Bronchial epithelial cell (primary cell): ENCODE data around the gene C6orf89. TPM values are rescaled to one million over a fixed set of nuclear protein-coding genes. Genes with fewer than 3 reads are reported as not detected.

ENCODE experiments used
- DNase-seq: peaks from one replicate; pipeline ENCODE4 v3.0.0-alpha.2; 2010; ENCODE audit warnings: low read depth
- FAIRE-seq: peaks from 2 replicates; lab custom pipeline; 2011; peaks lifted over from hg19 to GRCh38; lab: Jason Lieb, UNC
- H3K27me3 ChIP-seq: 2 replicates; pipeline ENCODE4 v1.5.1; 2011; ENCODE audit warnings: low read length; ENCODE audit not compliant: control insufficient read depth, insufficient read depth
- H3K36me3 ChIP-seq: 2 replicates; pipeline ENCODE4 v1.5.1; 2011; ENCODE audit warnings: low read length; ENCODE audit not compliant: control insufficient read depth, insufficient read depth
- H3K4me3 ChIP-seq: 2 replicates; pipeline ENCODE4 v1.5.1; 2011; ENCODE audit warnings: mild to moderate bottlenecking, low read depth, low read length, control low read depth
- CTCF ChIP-seq: IDR thresholded peaks from 2 replicates; pipeline ENCODE4 v1.5.1; 2011; ENCODE audit warnings: mild to moderate bottlenecking, moderate library complexity, low read length, control low read depth, inconsistent platforms; ENCODE audit not compliant: insufficient read depth, severe bottlenecking
- total RNA-seq: library from RNA; depleted of rRNA; stranded (reverse); fragments of >200 nt; gene quantifications from 2 replicates; pipeline ENCODE4 v1.2.1, GENCODE V29; 2014

C6orf89 gene
- total RNA-seq, 1 donor from 2014 or later, result 21.9 TPM

GRCh38 chr6:36863670-36864540, 21.8 kb upstream of the C6orf89 start:
- Histone ChIP-seq H3K4me3 (no peak overlapping the region), H3K36me3 (peaks cover 1% of the 10 kb centered on the region), H3K27me3 (no peaks in the 10 kb centered on the region)
- DNase-seq (no peak), FAIRE-seq (peak; percentile 72)
- no peak for TF ChIP-seq CTCF

GRCh38 chr6:36865835-36866234, 19.9 kb upstream of the C6orf89 start:
- DNase-seq, result no peak
- no peak for FAIRE-seq
- Histone ChIP-seq H3K36me3 (peaks cover 4% of the 10 kb centered on the region), H3K27me3 (no peaks in the 10 kb centered on the region), H3K4me3 (no peak overlapping the region)
- no peak for TF ChIP-seq CTCF

- peaks cover 6% of the 10 kb centered on the region for H3K36me3 ChIP-seq
- no peak for TF ChIP-seq CTCF
- no peaks in the 10 kb centered on the region for H3K27me3 ChIP-seq
- DNase-seq, result no peak
- no peak overlapping the region for H3K4me3 ChIP-seq
- FAIRE-seq, result no peak
These were observed 18.1 kb upstream of the C6orf89 start for GRCh38 chr6:36867471-36868224.

GRCh38 chr6:36871686-36872085, 14.1 kb upstream of the C6orf89 start:
- no peaks in the 10 kb centered on the region for H3K27me3 ChIP-seq
- H3K36me3 ChIP-seq, result peaks cover 5% of the 10 kb centered on the region
- DNase-seq (no peak), FAIRE-seq (no peak)
- TF ChIP-seq CTCF, result no peak
- H3K4me3 ChIP-seq, result no peak overlapping the region

- no peak for TF ChIP-seq CTCF
- DNase-seq (no peak), FAIRE-seq (no peak)
- no peaks in the 10 kb centered on the region for H3K27me3 ChIP-seq
- H3K36me3 ChIP-seq, result peaks cover 5% of the 10 kb centered on the region
- H3K4me3 ChIP-seq, result no peak overlapping the region
These were observed 12.6 kb upstream of the C6orf89 start for GRCh38 chr6:36873115-36873514.
